Endodermal cell (in vitro differentiated cells): Measurements from ENCODE around the gene ZMYM3. TPM values are rescaled to one million over a fixed set of nuclear protein-coding genes. Genes with fewer than 3 reads are reported as not detected.

Experiments
- DNase-seq: peaks from one replicate; pipeline ENCODE4 v3.0.0-alpha.2; 2017
- H3K27ac ChIP-seq: 2 replicates; pipeline ENCODE4 v1.5.1; 2013; ENCODE audit warnings: mild to moderate bottlenecking, low read depth, low read length, moderate library complexity
- H3K27me3 ChIP-seq: 2 replicates; pipeline ENCODE4 v1.6.1; 2013; ENCODE audit warnings: mild to moderate bottlenecking, low read length, moderate library complexity; ENCODE audit not compliant: insufficient read depth, control insufficient read depth, poor library complexity, severe bottlenecking
- H3K36me3 ChIP-seq: 2 replicates; pipeline ENCODE4 v1.7.0; 2013; ENCODE audit warnings: mild to moderate bottlenecking, low read length, moderate library complexity; ENCODE audit not compliant: control insufficient read depth, insufficient read depth
- H3K4me1 ChIP-seq: one replicate; pipeline ENCODE4 v1.7.0; 2013; ENCODE audit warnings: low read length; ENCODE audit not compliant: control insufficient read depth, insufficient read depth
- H3K4me3 ChIP-seq: 2 replicates; pipeline ENCODE4 v1.5.1; 2013; ENCODE audit warnings: mild to moderate bottlenecking, low read length, moderate library complexity
- H3K9ac ChIP-seq: 2 replicates; pipeline ENCODE4 v1.6.1; 2013; ENCODE audit warnings: mild to moderate bottlenecking, low read length, moderate library complexity; ENCODE audit not compliant: poor library complexity, severe bottlenecking; ENCODE audit errors: extremely low read depth
- H3K9me3 ChIP-seq: 2 replicates; pipeline ENCODE4 v1.6.1; 2013; ENCODE audit warnings: mild to moderate bottlenecking, low read length, moderate library complexity; ENCODE audit not compliant: control insufficient read depth
- H3K27ac Mint-ChIP-seq: 2 replicates; pipeline ENCODE4 v1.8.0; 2020; ENCODE audit warnings: mixed read lengths
- H3K27me3 Mint-ChIP-seq: 2 replicates; pipeline ENCODE4 v1.8.0; 2021; ENCODE audit warnings: mild to moderate bottlenecking, mixed read lengths; ENCODE audit not compliant: insufficient read depth
- H3K36me3 Mint-ChIP-seq: 2 replicates; pipeline ENCODE4 v1.8.0; 2020; ENCODE audit warnings: low read depth, mixed read lengths
- H3K4me1 Mint-ChIP-seq: 2 replicates; pipeline ENCODE4 v1.8.0; 2020; ENCODE audit warnings: mixed read lengths
- H3K4me3 Mint-ChIP-seq: 2 replicates; pipeline ENCODE4 v1.8.0; 2020; ENCODE audit warnings: mild to moderate bottlenecking, moderate library complexity, mixed read lengths
- H3K9me3 Mint-ChIP-seq: 2 replicates; pipeline ENCODE4 v1.8.0; 2020; ENCODE audit warnings: mild to moderate bottlenecking, mixed read lengths
- WGBS, 2 experiments: methylation state at CpG; one replicate each; pipeline versions ENCODE4 v1.1.5 to v1.1.7; 2013; ENCODE audit warnings: missing lambda C conversion rate in 2 of 2, mixed read lengths in 1 of 2; ENCODE audit not compliant: insufficient coverage in 1 of 2, insufficient read length in 1 of 2; 5-methylcytosine and 5-hydroxymethylcytosine counted together
- total RNA-seq, 2 donors: library from RNA; stranded (reverse); fragmentation: NEBNext Ultra II Directional in 1 of 2; extraction: Animal tissue kit (Norgen Biotek cat#: 25700) in 1 of 2; gene quantifications; 2 replicates in 1 of 2; 3 replicates in 1 of 2; pipeline ENCODE4 v1.2.1, GENCODE V29; 2021
- TF ChIP-seq, protein P1 (sequence below): fragments of 200-600 bp; sonication (generic); conservative IDR thresholded peaks from 2 replicates; pipeline ENCODE4 v1.5.0; 2021; ENCODE audit warnings: antibody characterized with exemption, mild to moderate bottlenecking

The ZMYM3 gene
- total RNA-seq, 2 donors from 2014 or later = 91.0 to 91.8 TPM

DNA sequence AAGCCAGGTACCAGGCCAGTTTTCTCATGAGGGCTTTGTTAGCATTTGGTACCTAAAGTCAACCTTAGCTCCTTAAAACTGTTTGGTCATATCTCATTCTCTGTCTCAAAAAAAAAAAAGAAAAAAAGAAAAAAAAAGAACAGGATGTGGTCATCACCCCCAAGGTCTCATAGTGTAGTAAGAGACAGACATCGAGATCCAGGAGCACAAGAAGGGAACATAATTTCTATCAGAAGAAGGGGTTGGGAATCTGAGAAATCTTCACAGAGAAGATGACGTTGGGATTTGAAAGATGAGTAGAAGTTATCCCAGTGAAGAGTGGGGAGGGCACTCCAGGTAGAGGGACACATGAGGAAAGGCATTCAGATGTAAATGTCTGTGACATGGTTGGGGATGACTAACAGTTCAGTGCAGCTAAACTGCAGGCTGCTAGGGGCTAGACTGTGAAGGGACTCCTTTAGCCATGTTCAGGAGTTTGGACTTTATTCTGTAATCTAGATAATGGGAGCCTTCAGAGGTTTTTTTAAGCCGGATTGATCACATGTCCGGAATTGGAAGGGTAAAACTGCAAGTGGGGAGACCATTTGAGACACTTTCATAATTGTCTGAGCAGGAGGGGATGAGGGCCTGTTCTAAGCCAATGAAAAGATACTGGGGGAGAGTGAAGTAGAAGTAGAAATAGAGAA lies 57.8 kb downstream of the ZMYM3 start:
- Mint-ChIP-seq H3K27ac (peak overlapping the region; percentile 36), H3K36me3 (no peaks in the 10 kb centered on the region), H3K4me1 (peaks cover 6% of the 10 kb centered on the region), H3K27me3 (no peaks in the 10 kb centered on the region), H3K9me3 (peaks cover 48% of the 10 kb centered on the region), H3K4me3 (no peak overlapping the region)
- Histone ChIP-seq H3K4me1 (no peaks in the 10 kb centered on the region), H3K27ac (no peak overlapping the region), H3K36me3 (no peaks in the 10 kb centered on the region), H3K9me3 (no peaks in the 10 kb centered on the region), H3K27me3 (no peaks in the 10 kb centered on the region), H3K9ac (no peak overlapping the region), H3K4me3 (no peak overlapping the region)
- TF ChIP-seq, protein P1, sequence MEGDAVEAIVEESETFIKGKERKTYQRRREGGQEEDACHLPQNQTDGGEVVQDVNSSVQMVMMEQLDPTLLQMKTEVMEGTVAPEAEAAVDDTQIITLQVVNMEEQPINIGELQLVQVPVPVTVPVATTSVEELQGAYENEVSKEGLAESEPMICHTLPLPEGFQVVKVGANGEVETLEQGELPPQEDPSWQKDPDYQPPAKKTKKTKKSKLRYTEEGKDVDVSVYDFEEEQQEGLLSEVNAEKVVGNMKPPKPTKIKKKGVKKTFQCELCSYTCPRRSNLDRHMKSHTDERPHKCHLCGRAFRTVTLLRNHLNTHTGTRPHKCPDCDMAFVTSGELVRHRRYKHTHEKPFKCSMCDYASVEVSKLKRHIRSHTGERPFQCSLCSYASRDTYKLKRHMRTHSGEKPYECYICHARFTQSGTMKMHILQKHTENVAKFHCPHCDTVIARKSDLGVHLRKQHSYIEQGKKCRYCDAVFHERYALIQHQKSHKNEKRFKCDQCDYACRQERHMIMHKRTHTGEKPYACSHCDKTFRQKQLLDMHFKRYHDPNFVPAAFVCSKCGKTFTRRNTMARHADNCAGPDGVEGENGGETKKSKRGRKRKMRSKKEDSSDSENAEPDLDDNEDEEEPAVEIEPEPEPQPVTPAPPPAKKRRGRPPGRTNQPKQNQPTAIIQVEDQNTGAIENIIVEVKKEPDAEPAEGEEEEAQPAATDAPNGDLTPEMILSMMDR = no peak
- 17 to 54% methylated on average over 1 to 4 of the region's 4 CpGs for WGBS, 2 experiments
- DNase-seq = peak; percentile 59

DNA sequence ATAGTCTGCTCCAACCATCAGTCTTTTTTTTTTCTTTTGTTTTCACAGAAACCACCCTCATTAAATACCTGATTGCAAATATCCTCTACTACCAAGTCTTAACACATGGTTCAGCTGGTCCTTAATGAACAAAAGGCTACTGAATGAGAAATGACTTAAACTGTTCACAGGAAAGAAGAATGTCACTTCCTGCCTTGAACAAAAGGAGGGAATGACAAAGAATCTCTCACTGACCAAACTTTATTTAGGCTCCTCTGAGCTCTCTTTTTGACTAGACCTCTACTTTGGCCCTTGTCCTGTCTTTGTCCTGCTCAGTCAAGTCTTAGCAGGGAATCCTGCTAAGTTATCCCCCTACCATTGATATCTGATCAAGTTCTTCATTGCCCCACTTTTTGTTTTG lies 62.7 kb downstream of the ZMYM3 start:
- Histone ChIP-seq H3K27me3 (no peaks in the 10 kb centered on the region), H3K4me3 (no peak overlapping the region), H3K9me3 (no peaks in the 10 kb centered on the region), H3K4me1 (no peaks in the 10 kb centered on the region), H3K36me3 (no peaks in the 10 kb centered on the region), H3K9ac (no peak overlapping the region), H3K27ac (no peak overlapping the region)
- H3K27ac Mint-ChIP-seq = peak overlapping the region; percentile 2
- DNase-seq = no peak
- H3K9me3 Mint-ChIP-seq = peaks cover 47% of the 10 kb centered on the region
- TF ChIP-seq, protein P1 = no peak
- H3K36me3 Mint-ChIP-seq = no peaks in the 10 kb centered on the region
- H3K4me3 Mint-ChIP-seq = no peak overlapping the region
- no peaks in the 10 kb centered on the region for H3K27me3 Mint-ChIP-seq
- peaks cover 8% of the 10 kb centered on the region for H3K4me1 Mint-ChIP-seq

Other genes with a start within 250 kb of the ZMYM3 start
- 10 to 100 TPM; 50.3 to 51.0 TPM for gene SNX12, start 185.8 kb downstream of the ZMYM3 start, total RNA-seq
- 10 to 100 TPM; 14.6 to 17.5 TPM for gene FOXO4, start 158.3 kb downstream of the ZMYM3 start, total RNA-seq
- gene CXorf65, start 147.4 kb downstream of the ZMYM3 start, total RNA-seq = not detected
- not detected for gene IL2RG, start 142.6 kb downstream of the ZMYM3 start, total RNA-seq
- 10 to 100 TPM; 57.8 to 60.8 TPM for gene MED12, start 135.5 kb downstream of the ZMYM3 start, total RNA-seq
- 1 to 10 TPM; 1.3 to 3.0 TPM for gene NLGN3, start 109.3 kb downstream of the ZMYM3 start, total RNA-seq
- gene GJB1, start 30.9 kb downstream of the ZMYM3 start, total RNA-seq = 1 to 10 TPM in 1 of 2 donors, under 1 TPM in 1; 0.91 to 1.4 TPM
- 100 to 1,000 TPM; 553 to 671 TPM for gene NONO, start 29.5 kb upstream of the ZMYM3 start, total RNA-seq
- 1 to 10 TPM; 4.1 to 6.1 TPM for gene ITGB1BP2, start 47.6 kb upstream of the ZMYM3 start, total RNA-seq
- 10 to 100 TPM; 43.1 to 44.9 TPM for gene TAF1, start 112.2 kb upstream of the ZMYM3 start, total RNA-seq